ENCODE measurements around the gene CFAP73. TPM values are rescaled to one million over a fixed set of nuclear protein-coding genes. Genes with fewer than 3 reads are reported as not detected.

The CFAP73 gene
- total RNA-seq, 6 experiments from 2014 or later = 0.17 TPM; not detected in 5

DNA sequence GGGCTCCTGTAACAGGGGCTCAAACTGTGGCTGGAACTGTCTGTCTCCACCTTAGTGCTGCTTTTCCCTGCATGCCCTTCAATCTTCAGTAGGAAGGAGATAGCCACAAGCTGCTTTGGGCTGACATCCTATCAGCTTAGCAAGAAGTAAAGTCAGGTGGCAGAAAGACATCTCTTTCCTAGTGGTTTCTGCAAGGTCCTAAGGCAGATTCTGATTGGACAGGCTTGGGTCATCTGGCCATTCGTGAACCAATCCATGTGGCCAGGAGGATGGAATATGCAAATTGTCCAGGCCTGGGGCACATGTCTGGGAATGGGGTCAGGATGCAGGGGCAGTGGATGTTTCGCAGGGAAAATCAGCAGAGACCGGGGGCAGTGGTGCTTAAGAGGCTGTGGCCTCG, 41.2 kb downstream of the CFAP73 start:
- Mint-ChIP-seq H3K36me3 (ENCODE audit: low read depth) (peaks cover 17% of the 10 kb centered on the region), H3K4me3 (no peak overlapping the region), H3K27me3 (ENCODE audit: insufficient read depth) (peaks cover 2% of the 10 kb centered on the region), H3K4me1 (ENCODE audit: low read depth) (peaks cover 59% of the 10 kb centered on the region), H3K27ac (no peak overlapping the region; the same call in 1 of the 2 replicates), H3K9me3 (no peaks in the 10 kb centered on the region)
- TF ChIP-seq, protein P1, sequence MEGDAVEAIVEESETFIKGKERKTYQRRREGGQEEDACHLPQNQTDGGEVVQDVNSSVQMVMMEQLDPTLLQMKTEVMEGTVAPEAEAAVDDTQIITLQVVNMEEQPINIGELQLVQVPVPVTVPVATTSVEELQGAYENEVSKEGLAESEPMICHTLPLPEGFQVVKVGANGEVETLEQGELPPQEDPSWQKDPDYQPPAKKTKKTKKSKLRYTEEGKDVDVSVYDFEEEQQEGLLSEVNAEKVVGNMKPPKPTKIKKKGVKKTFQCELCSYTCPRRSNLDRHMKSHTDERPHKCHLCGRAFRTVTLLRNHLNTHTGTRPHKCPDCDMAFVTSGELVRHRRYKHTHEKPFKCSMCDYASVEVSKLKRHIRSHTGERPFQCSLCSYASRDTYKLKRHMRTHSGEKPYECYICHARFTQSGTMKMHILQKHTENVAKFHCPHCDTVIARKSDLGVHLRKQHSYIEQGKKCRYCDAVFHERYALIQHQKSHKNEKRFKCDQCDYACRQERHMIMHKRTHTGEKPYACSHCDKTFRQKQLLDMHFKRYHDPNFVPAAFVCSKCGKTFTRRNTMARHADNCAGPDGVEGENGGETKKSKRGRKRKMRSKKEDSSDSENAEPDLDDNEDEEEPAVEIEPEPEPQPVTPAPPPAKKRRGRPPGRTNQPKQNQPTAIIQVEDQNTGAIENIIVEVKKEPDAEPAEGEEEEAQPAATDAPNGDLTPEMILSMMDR (IDR thresholded peaks at IDR 0.05) = no peak
- DNase-seq = peak; percentile 21

GRCh38 chr12:113191227-113191626, 41.7 kb downstream of the CFAP73 start:
- no peak overlapping the region for H3K4me3 Mint-ChIP-seq
- no peaks in the 10 kb centered on the region for H3K9me3 Mint-ChIP-seq
- peaks cover 60% of the 10 kb centered on the region for H3K4me1 Mint-ChIP-seq (ENCODE audit: low read depth)
- TF ChIP-seq, protein P1 (IDR thresholded peaks at IDR 0.05) = no peak
- DNase-seq = no peak
- peaks cover 17% of the 10 kb centered on the region for H3K36me3 Mint-ChIP-seq (ENCODE audit: low read depth)
- H3K27ac Mint-ChIP-seq = no peak overlapping the region
- peaks cover 2% of the 10 kb centered on the region for H3K27me3 Mint-ChIP-seq (ENCODE audit: insufficient read depth)

DNA sequence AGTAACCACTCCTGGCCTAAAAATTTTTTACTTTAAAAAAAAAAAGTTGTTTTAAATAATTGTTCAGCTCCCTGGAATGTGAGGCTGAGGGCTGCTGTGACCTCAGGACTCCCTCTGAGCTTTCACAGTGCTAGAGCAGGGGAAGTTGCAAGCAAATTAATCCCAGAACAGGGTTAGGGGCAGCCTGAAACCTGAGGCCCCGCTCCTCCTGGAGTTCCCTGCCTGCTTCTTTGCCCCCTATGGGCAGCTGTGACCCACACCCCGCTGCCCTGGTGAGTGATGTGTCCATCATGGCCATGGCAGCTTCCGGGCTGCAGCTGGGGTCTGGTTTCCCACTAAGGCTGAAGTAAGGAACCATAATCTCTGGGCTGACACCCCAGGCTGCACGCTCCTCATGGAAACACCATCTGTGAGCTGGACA, 45.5 kb downstream of the CFAP73 start:
- Mint-ChIP-seq H3K9me3 (no peaks in the 10 kb centered on the region), H3K27me3 (ENCODE audit: insufficient read depth) (peaks cover 2% of the 10 kb centered on the region), H3K4me1 (ENCODE audit: low read depth) (peaks cover 65% of the 10 kb centered on the region), H3K27ac (peak overlapping the region; percentile 92), H3K36me3 (ENCODE audit: low read depth) (peaks cover 11% of the 10 kb centered on the region), H3K4me3 (peak overlapping the region; percentile 28; the same call in 1 of the 2 replicates)
- DNase-seq = peak; percentile 43
- TF ChIP-seq, protein P1 (IDR thresholded peaks at IDR 0.05) = peak; percentile 22; the same call in 1 of the 2 replicates

GRCh38 chr12:113195598-113195997, 46.1 kb downstream of the CFAP73 start:
- peaks cover 9% of the 10 kb centered on the region for H3K36me3 Mint-ChIP-seq (ENCODE audit: low read depth)
- peaks cover 62% of the 10 kb centered on the region for H3K4me1 Mint-ChIP-seq (ENCODE audit: low read depth)
- TF ChIP-seq, protein P1 (IDR thresholded peaks at IDR 0.05) = no peak
- DNase-seq = no peak
- H3K9me3 Mint-ChIP-seq = no peaks in the 10 kb centered on the region
- H3K4me3 Mint-ChIP-seq = no peak overlapping the region
- H3K27ac Mint-ChIP-seq = peak overlapping the region; percentile 92
- peaks cover 2% of the 10 kb centered on the region for H3K27me3 Mint-ChIP-seq (ENCODE audit: insufficient read depth)

DNA sequence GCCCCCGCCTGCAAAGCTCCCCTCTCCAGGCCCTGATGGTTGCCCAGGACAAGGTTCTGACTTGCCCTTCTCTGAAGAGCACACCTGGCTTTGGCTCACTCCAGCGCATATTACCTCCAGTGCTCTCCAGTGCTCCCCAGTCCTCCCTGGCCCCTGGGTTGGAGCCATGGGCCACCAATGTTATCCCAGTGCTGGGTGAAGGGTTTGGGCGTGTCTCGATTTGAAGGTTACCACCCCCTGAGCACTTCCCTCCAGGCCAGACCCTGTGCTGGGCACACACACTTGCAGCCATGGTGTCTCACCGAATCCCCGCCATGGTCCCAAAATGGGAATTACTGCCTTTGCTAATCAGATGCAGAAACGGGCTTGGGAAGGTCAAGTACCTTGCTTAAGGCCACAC, 47.1 kb downstream of the CFAP73 start:
- TF ChIP-seq, protein P1 (IDR thresholded peaks at IDR 0.05) = no peak
- H3K9me3 Mint-ChIP-seq = no peaks in the 10 kb centered on the region
- no peak overlapping the region for H3K4me3 Mint-ChIP-seq
- peaks cover 5% of the 10 kb centered on the region for H3K36me3 Mint-ChIP-seq (ENCODE audit: low read depth)
- no peak overlapping the region for H3K27ac Mint-ChIP-seq
- H3K4me1 Mint-ChIP-seq (ENCODE audit: low read depth) = peaks cover 58% of the 10 kb centered on the region
- no peaks in the 10 kb centered on the region; the same call in 1 of the 2 replicates for H3K27me3 Mint-ChIP-seq (ENCODE audit: insufficient read depth)
- no peak for DNase-seq
